ENCODE data around the gene SPTBN1. TPM values are rescaled to one million over a fixed set of nuclear protein-coding genes. Genes with fewer than 3 reads are reported as not detected.

SPTBN1 gene
- total and polyA plus RNA-seq, 3 donors from 2014 or later: 143 to 366 (median 278) TPM

DNA sequence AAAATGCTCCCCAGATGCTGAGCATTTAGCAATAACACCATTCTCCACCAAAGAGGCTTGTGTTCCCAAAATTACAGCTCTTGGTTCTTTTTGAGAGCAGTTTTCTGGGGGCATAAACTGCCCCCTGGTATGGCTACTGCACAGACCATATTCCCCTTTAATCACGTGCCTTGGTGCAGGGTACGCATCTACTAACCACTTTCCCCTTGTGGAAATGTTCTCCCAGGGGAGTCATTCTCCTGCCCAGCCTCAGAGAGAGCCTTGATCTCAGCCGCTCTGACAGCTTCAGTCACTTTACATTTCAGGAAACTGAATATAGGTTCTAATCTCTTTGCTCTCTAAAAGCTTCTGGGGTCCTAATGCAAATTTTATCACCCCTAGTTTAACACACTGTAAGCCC lies 222.6 kb downstream of the SPTBN1 start:
- Histone ChIP-seq H3K9me3 (no peaks in the 10 kb centered on the region), H3K4me1 (peaks cover 13% of the 10 kb centered on the region), H3K27ac (no peak overlapping the region), H3K27me3 (no peaks in the 10 kb centered on the region), H3K4me3 (no peak overlapping the region), H3K36me3 (ENCODE audit: low read depth, missing control alignments) (no peaks in the 10 kb centered on the region)
- 58 to 77% methylated on average over 3 of the region's 3 CpGs for WGBS, 2 donors
- TF ChIP-seq, protein P1, sequence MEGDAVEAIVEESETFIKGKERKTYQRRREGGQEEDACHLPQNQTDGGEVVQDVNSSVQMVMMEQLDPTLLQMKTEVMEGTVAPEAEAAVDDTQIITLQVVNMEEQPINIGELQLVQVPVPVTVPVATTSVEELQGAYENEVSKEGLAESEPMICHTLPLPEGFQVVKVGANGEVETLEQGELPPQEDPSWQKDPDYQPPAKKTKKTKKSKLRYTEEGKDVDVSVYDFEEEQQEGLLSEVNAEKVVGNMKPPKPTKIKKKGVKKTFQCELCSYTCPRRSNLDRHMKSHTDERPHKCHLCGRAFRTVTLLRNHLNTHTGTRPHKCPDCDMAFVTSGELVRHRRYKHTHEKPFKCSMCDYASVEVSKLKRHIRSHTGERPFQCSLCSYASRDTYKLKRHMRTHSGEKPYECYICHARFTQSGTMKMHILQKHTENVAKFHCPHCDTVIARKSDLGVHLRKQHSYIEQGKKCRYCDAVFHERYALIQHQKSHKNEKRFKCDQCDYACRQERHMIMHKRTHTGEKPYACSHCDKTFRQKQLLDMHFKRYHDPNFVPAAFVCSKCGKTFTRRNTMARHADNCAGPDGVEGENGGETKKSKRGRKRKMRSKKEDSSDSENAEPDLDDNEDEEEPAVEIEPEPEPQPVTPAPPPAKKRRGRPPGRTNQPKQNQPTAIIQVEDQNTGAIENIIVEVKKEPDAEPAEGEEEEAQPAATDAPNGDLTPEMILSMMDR (IDR thresholded peaks at IDR 0.05): no peak
- TF ChIP-seq POLR2A (IDR thresholded peaks at IDR 0.05): no peak
- intact Hi-C loops (cut with DNase I; ENCODE audit: low total_unique reads): no loop called here
- DNase-seq: no peak

DNA sequence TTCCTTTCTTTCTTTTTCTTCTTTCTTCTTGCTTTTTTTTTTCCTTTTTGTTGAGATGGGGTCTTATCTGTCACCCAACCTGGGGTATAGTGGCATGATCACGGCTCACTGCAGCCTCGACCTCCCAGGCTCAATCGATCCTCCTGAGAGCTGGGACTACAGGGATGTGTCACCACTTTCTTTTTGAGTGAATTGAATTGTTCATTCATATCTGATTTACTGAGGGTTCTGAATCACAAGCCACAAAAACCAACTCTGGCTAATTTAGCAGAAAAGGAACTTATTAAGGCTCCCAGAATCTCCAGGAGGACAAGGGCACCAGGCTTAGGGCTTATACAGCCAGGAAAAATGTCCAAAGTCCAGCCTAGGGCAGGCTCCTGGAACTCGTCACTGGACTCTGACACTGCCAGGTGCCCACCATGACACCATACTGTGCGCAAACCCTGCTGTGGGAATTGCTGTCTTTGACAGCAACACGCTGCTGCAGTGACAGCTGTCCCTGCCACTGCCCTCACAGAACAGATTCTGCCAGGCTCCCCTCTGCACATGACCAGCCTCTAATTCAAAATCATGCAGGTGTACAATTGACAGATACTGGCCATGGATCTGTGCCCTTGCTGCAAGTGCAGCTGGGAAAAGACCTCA lies 224.4 kb downstream of the SPTBN1 start:
- TF ChIP-seq, protein P1 (IDR thresholded peaks at IDR 0.05): no peak
- TF ChIP-seq POLR2A (IDR thresholded peaks at IDR 0.05): no peak
- no peak overlapping the region for H3K4me3 ChIP-seq
- intact Hi-C loops (cut with DNase I; ENCODE audit: low total_unique reads): no loop called here
- no peaks in the 10 kb centered on the region for H3K9me3 ChIP-seq
- H3K27ac ChIP-seq: no peak overlapping the region
- H3K27me3 ChIP-seq: no peaks in the 10 kb centered on the region
- DNase-seq: no peak
- WGBS, 2 donors: 67 to 77% methylated on average over 3 to 6 of the region's 6 CpGs
- no peaks in the 10 kb centered on the region for H3K36me3 ChIP-seq (ENCODE audit: low read depth, missing control alignments)
- no peaks in the 10 kb centered on the region for H3K4me1 ChIP-seq

DNA sequence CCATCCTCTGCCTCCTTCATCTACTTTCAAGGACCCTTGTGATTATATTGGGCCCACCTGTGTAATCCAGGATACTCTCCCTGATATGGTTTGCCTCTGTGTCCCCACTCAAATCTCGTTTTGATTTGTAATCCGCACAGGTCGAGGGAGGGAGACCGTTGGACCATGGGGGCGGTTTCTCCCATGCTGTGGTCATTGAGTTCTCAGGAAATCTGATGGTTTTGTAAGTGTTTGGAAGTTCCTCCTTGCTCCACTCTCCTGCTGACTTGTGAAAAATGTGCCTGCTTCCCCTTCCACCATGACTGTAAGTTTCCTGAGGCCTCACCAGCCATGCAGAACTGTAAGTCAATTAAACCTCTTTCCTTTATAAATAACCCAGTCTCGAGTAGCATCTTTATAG lies 225.3 kb downstream of the SPTBN1 start:
- intact Hi-C loops (cut with DNase I; ENCODE audit: low total_unique reads): no loop called here
- no peaks in the 10 kb centered on the region for H3K4me1 ChIP-seq
- no peaks in the 10 kb centered on the region for H3K9me3 ChIP-seq
- no peaks in the 10 kb centered on the region for H3K36me3 ChIP-seq (ENCODE audit: low read depth, missing control alignments)
- no peak for DNase-seq
- no peak overlapping the region for H3K4me3 ChIP-seq
- no peaks in the 10 kb centered on the region for H3K27me3 ChIP-seq
- no peak overlapping the region for H3K27ac ChIP-seq
- no peak for TF ChIP-seq POLR2A (IDR thresholded peaks at IDR 0.05)
- TF ChIP-seq, protein P1 (IDR thresholded peaks at IDR 0.05): no peak
- 86 to 88% methylated on average over 6 of the region's 6 CpGs for WGBS, 2 donors

DNA sequence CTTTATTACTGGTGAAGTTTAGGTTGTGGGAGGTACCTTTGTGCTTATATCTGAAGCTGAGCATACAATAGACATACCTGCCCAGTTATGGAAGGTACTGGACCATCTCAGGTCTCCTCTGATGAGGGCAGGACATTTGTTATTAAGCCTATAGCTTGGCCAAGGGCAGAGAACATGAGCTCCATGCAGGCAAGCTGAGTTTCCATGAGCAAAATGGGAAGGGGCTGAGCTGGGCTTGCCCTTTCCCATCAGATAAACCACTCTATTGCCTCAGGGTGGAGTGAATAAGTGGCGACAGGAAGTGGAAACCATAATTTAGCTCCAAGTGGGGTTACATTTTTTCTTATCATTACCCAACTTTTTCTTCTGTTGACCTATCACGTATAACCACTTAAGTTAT lies 227.5 kb downstream of the SPTBN1 start:
- H3K4me3 ChIP-seq: no peak overlapping the region

More for the DNA sequence above, 227.5 kb downstream of the SPTBN1 start:
- Histone ChIP-seq H3K9me3 (no peaks in the 10 kb centered on the region), H3K27me3 (no peaks in the 10 kb centered on the region), H3K27ac (no peak overlapping the region), H3K36me3 (ENCODE audit: low read depth, missing control alignments) (no peaks in the 10 kb centered on the region), H3K4me1 (no peaks in the 10 kb centered on the region)
- intact Hi-C loops (cut with DNase I; ENCODE audit: low total_unique reads): no loop called here
- DNase-seq: no peak
- TF ChIP-seq POLR2A (IDR thresholded peaks at IDR 0.05): no peak
- TF ChIP-seq, protein P1 (IDR thresholded peaks at IDR 0.05): no peak
- 80 to 96% methylated on average over 2 of the region's 2 CpGs for WGBS, 2 donors
